Measurements from ENCODE around the gene PSMB5. TPM values are rescaled to one million over a fixed set of nuclear protein-coding genes. Genes with fewer than 3 reads are reported as not detected.

Gene PSMB5
- total and polyA plus RNA-seq, 9 of the 15 experiments (the other 6 are each of a cell fraction or from before 2014, with no cell fraction given): 198 to 1,870 (median 269) TPM

DNA sequence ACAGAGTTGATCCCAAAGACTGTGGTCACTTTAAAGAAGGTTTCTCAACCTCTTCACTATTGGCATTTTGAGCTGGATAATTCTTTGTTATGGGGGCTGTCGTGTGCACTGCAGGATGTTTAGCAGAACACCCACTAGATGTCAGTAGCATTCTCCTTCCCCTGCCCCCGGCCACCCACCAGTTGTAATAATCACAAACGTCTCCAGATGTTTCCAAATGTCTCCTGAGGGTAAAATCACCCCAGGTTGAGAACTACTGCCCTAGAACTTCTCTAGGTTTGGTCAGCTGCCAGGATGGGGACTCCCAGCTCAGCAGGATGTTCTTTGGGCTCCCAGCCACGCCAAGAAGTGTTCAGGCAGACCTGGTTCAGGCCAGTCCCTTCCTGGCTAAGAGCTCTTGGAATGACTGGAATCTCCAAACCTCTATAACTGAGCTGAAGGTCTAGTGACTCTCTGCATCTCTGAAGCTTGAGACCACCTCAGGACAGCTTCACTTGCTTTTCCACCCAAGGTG is 39.9 kb downstream of the PSMB5 start:
- ChIA-PET CTCF (ENCODE audit: low intra/inter-chr PET ratio) (interaction anchor here (0.6 to 4.1 kb wide), 6 partner anchors 22 to 180 kb away, joined by 4 to 45 read pairs (median 6); partner anchors contain the start of gene CDH24), POLR2A (interaction anchor here (0.6 to 7.7 kb wide), 14 partner anchors 8 to 211 kb away, joined by 3 to 81 read pairs (median 6); partner anchors contain the start of genes ACIN1, AJUBA, C14orf119 and HAUS4)
- H3K27ac ChIP-seq (ENCODE audit: extremely low read depth, low read depth, low read length): no peak overlapping the region
- H4K20me1 ChIP-seq (replicated peaks; ENCODE audit: control insufficient read depth, insufficient read depth, low read length): no peaks in the 10 kb centered on the region
- BruUV-seq (replicated peaks): no TSS peak
- H3K4me3 ChIP-seq: no peak overlapping the region
- ATAC-seq (peak; percentile 94), FAIRE-seq (peak; percentile 80), DNase-seq (ENCODE audit: extremely low read depth in 1 of 4, low spot score in 3 of 4) (peak; percentile 32 to 74 (median 54))
- H3K9me1 ChIP-seq (ENCODE audit: control insufficient read depth, insufficient read depth, low read length): no peaks in the 10 kb centered on the region
- H3K79me2 ChIP-seq (ENCODE audit: control insufficient read depth, insufficient read depth, low read length): no peaks in the 10 kb centered on the region
- in situ Hi-C loops (cut with MboI) (no loop called here), intact Hi-C loops (cut with micrococcal nuclease) (loop anchor here (1.0 kb wide), 2 partner anchors 57 to 61 kb away; no protein-coding TSS in a partner anchor)
- H3K9me3 ChIP-seq (replicated peaks; ENCODE audit: control insufficient read depth, insufficient read depth, low read depth, low read length): no peaks in the 10 kb centered on the region
- H3K27me3 ChIP-seq (ENCODE audit: control insufficient read depth in 2 of 2, insufficient read depth in 2 of 2, low read length in 2 of 2): no peaks in the 10 kb centered on the region
- peak overlapping the region; percentile 66 for H2AFZ ChIP-seq (ENCODE audit: low read depth, low read length)
- H3K36me3 ChIP-seq (ENCODE audit: control insufficient read depth, insufficient read depth, low read length): peaks cover 4% of the 10 kb centered on the region; the same call in 2 of the 3 replicates
- no peak overlapping the region for H3K4me2 ChIP-seq (ENCODE audit: insufficient read depth, low read length)
- H3K4me1 ChIP-seq (replicated peaks in 1 of 2; ENCODE audit: control insufficient read depth in 2 of 2, insufficient read depth in 2 of 2, low read length in 2 of 2): peaks cover 7 to 15% of the 10 kb centered on the region in 2 experiments; a peak in 4 of 5 replicates
- peak overlapping the region in 1 of 2 experiments; percentile 82; a peak in 1 of 4 replicates for H3K9ac ChIP-seq (ENCODE audit: insufficient read depth in 1 of 2, low read depth in 2 of 2, low read length in 2 of 2)
- WGBS (ENCODE audit: insufficient coverage, low coverage, missing lambda C conversion rate): 22% methylated on average over 3 of the region's 4 CpGs
- TF ChIP-seq SMC3 (conservative IDR thresholded peaks at IDR 0.05; ENCODE audit: insufficient read depth, low read depth, low read length) (peak; percentile 77), IRF2 (CRISPR knock-in tag; IDR thresholded peaks at IDR 0.05) (no peak), ARID2 (IDR thresholded peaks at IDR 0.05) (no peak), ZNF584 (CRISPR knock-in tag; IDR thresholded peaks at IDR 0.05; ENCODE audit: low read depth) (no peak), NCOA2 (IDR thresholded peaks at IDR 0.05; ENCODE audit: partially characterized antibody in 2 of 2) (no peak), TCF7L2 (IDR thresholded peaks at IDR 0.05; ENCODE audit: low read depth, low read length) (no peak), STAG1 (CRISPR knock-in tag; IDR thresholded peaks at IDR 0.05; ENCODE audit: borderline replicate concordance) (peak; percentile 42; the same call in 1 of the 2 replicates), RCOR1 (IDR thresholded peaks at IDR 0.05; ENCODE audit: borderline replicate concordance in 1 of 2, low read depth in 2 of 2, low read length in 2 of 2) (0 out of 4 replicates have a peak, but pooled peaks of 1 of the 2 experiments have one; percentile 11), PRMT5 (CRISPR knock-in tag; IDR thresholded peaks at IDR 0.05) (no peak), GATA2 (CRISPR knock-in tag; IDR thresholded peaks at IDR 0.05) (no peak), RAD21 (CRISPR knock-in tag; conservative IDR thresholded peaks at IDR 0.05 in 1 of 2, IDR thresholded peaks at IDR 0.05 in 1 of 2) (peak; percentile 73 to 89), NFRKB (IDR thresholded peaks at IDR 0.05; ENCODE audit: low read depth) (no peak)
- TF ChIP-seq, protein P1, sequence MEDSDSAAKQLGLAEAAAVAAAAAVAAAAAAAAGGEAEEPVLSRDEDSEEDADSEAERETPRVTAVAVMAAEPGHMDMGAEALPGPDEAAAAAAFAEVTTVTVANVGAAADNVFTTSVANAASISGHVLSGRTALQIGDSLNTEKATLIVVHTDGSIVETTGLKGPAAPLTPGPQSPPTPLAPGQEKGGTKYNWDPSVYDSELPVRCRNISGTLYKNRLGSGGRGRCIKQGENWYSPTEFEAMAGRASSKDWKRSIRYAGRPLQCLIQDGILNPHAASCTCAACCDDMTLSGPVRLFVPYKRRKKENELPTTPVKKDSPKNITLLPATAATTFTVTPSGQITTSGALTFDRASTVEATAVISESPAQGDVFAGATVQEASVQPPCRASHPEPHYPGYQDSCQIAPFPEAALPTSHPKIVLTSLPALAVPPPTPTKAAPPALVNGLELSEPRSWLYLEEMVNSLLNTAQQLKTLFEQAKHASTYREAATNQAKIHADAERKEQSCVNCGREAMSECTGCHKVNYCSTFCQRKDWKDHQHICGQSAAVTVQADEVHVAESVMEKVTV (CRISPR knock-in tag; IDR thresholded peaks at IDR 0.05): peak; percentile 49; the same call in 1 of the 2 replicates
- TF ChIP-seq, protein P2, sequence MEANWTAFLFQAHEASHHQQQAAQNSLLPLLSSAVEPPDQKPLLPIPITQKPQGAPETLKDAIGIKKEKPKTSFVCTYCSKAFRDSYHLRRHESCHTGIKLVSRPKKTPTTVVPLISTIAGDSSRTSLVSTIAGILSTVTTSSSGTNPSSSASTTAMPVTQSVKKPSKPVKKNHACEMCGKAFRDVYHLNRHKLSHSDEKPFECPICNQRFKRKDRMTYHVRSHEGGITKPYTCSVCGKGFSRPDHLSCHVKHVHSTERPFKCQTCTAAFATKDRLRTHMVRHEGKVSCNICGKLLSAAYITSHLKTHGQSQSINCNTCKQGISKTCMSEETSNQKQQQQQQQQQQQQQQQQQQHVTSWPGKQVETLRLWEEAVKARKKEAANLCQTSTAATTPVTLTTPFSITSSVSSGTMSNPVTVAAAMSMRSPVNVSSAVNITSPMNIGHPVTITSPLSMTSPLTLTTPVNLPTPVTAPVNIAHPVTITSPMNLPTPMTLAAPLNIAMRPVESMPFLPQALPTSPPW (CRISPR knock-in tag; IDR thresholded peaks at IDR 0.05): peak; percentile 33; the same call in 1 of the 2 replicates
- TF ChIP-seq, protein P3, sequence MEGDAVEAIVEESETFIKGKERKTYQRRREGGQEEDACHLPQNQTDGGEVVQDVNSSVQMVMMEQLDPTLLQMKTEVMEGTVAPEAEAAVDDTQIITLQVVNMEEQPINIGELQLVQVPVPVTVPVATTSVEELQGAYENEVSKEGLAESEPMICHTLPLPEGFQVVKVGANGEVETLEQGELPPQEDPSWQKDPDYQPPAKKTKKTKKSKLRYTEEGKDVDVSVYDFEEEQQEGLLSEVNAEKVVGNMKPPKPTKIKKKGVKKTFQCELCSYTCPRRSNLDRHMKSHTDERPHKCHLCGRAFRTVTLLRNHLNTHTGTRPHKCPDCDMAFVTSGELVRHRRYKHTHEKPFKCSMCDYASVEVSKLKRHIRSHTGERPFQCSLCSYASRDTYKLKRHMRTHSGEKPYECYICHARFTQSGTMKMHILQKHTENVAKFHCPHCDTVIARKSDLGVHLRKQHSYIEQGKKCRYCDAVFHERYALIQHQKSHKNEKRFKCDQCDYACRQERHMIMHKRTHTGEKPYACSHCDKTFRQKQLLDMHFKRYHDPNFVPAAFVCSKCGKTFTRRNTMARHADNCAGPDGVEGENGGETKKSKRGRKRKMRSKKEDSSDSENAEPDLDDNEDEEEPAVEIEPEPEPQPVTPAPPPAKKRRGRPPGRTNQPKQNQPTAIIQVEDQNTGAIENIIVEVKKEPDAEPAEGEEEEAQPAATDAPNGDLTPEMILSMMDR (IDR thresholded peaks at IDR 0.05 in 2 of 3, conservative IDR thresholded peaks at IDR 0.05 in 1 of 3; ENCODE audit: insufficient read depth in 2 of 3, low read depth in 1 of 3, low read length in 3 of 3): peak; percentile 72 to 87 (median 84)
